ENCODE results near the gene IQCF5.
"Not testable (repeated sequence)": the region's sequence is repeated elsewhere in the genome, so short reads cannot be mapped to it uniquely, and the experiment has no call there.

DNA sequence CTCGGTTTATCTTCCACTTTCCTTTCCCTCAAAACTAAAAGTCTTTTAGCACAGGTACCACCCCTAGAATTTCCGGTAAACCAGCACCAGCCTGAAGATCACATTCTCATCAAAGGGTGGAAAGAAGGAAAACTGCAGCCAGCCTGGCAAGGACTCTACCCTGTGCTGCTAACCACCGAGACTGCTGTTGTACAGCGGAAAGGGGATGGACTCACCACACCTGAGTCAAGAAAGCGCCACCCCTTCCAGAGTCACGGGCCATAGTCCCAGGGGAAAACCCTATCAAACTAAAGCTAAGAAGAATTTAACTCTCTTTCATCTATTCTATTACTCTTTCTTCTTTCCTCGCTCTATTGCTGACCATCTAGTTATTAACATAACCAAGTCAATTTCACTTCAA lies 24.6 kb upstream of the IQCF5 start:
- TF ChIP-seq, protein P1, sequence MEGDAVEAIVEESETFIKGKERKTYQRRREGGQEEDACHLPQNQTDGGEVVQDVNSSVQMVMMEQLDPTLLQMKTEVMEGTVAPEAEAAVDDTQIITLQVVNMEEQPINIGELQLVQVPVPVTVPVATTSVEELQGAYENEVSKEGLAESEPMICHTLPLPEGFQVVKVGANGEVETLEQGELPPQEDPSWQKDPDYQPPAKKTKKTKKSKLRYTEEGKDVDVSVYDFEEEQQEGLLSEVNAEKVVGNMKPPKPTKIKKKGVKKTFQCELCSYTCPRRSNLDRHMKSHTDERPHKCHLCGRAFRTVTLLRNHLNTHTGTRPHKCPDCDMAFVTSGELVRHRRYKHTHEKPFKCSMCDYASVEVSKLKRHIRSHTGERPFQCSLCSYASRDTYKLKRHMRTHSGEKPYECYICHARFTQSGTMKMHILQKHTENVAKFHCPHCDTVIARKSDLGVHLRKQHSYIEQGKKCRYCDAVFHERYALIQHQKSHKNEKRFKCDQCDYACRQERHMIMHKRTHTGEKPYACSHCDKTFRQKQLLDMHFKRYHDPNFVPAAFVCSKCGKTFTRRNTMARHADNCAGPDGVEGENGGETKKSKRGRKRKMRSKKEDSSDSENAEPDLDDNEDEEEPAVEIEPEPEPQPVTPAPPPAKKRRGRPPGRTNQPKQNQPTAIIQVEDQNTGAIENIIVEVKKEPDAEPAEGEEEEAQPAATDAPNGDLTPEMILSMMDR (IDR thresholded peaks at IDR 0.05): not testable (repeated sequence)
- TF ChIP-seq POLR2A (IDR thresholded peaks at IDR 0.05; ENCODE audit: low read depth): not testable (repeated sequence)

Data from esophagus muscularis mucosa (tissue), 3 donors.